Stomach (tissue), 9 donors: ENCODE data around the gene HDAC3. TPM values are rescaled to one million over a fixed set of nuclear protein-coding genes. Genes with fewer than 3 reads are reported as not detected.
"Not testable (repeated sequence)": the region's sequence is repeated elsewhere in the genome, so short reads cannot be mapped to it uniquely, and the experiment has no call there.

Experiments used
- DNase-seq, 2 donors: peaks; one replicate each; pipeline versions ENCODE4 v3.0.0 to v3.0.0-alpha.2; 2013 to 2019
- H3K27ac ChIP-seq, 5 donors: fragments of 200-600 bp in 4 of 5; sonication (generic) in 4 of 5; one replicate each; pipeline ENCODE4 v1.5.1; 2013 to 2019; ENCODE audit warnings: mild to moderate bottlenecking in 1 of 5, moderate library complexity in 1 of 5
- H3K27me3 ChIP-seq, 3 donors: fragments of 200-600 bp; sonication (generic); one replicate each; pipeline ENCODE4 v1.5.1; 2017 to 2019; ENCODE audit warnings: mixed run types in 1 of 3
- H3K36me3 ChIP-seq, 4 donors: fragments of 200-600 bp; sonication (generic); 1 replicate in 3 of 4; 2 replicates in 1 of 4; pipeline ENCODE4 v1.5.1; 2016 to 2019
- H3K4me1 ChIP-seq, 4 donors: fragments of 200-600 bp; sonication (generic); one replicate each; pipeline ENCODE4 v1.5.1; 2016 to 2019
- H3K4me3 ChIP-seq, 4 donors: fragments of 200-600 bp; sonication (generic) in 3 of 4; one replicate each; pipeline ENCODE4 v1.5.1; 2016 to 2019; ENCODE audit warnings: mild to moderate bottlenecking in 1 of 4
- H3K9me3 ChIP-seq, 4 donors: fragments of 200-600 bp; sonication (generic); one replicate each; pipeline ENCODE4 v1.5.1; 2016 to 2019
- CTCF ChIP-seq, 7 experiments: fragments of 450-650 bp in 4 of 7; fragments of 200-600 bp in 3 of 7; sonication (generic) in 3 of 7; IDR thresholded peaks; one replicate each; pipeline ENCODE4 v1.5.1; 2016 to 2019; ENCODE audit warnings: antibody characterized with exemption in 7 of 7, control low read depth in 2 of 7, mild to moderate bottlenecking in 1 of 7
- EP300 ChIP-seq: sonication (generic); formaldehyde crosslinking; IDR thresholded peaks from one replicate; pipeline ENCODE4 v1.6.1; 2017; ENCODE audit warnings: antibody characterized with exemption
- POLR2A ChIP-seq, 4 donors: fragments of 450-650 bp; IDR thresholded peaks; one replicate each; pipeline ENCODE4 v1.6.1; 2016; ENCODE audit warnings: antibody characterized with exemption in 4 of 4, control low read depth in 2 of 4, mild to moderate bottlenecking in 1 of 4, moderate library complexity in 1 of 4
- POLR2AphosphoS5 ChIP-seq, 3 donors: sonication (generic); formaldehyde crosslinking; IDR thresholded peaks; one replicate each; pipeline ENCODE4 v1.6.1; 2016; ENCODE audit warnings: antibody characterized with exemption in 3 of 3
- WGBS, 5 donors: extraction: QIAGEN DNeasy Blood & Tissue Kit in 3 of 5; methylation state at CpG; one replicate each; pipeline versions ENCODE4 v1.1.5 to v1.1.7; 2013 to 2018; 5-methylcytosine and 5-hydroxymethylcytosine counted together
- intact Hi-C: fragments of 100-400 bp; cut with DNase I; formaldehyde crosslinking; loops from one replicate; pipeline ENCODE4 v1.15.1; 2023; ENCODE audit warnings: low total_unique reads
- polyA plus RNA-seq, 3 donors: library from polyadenylated mRNA; stranded (reverse); fragments of 200-250 nt; gene quantifications; one replicate each; pipeline ENCODE4 v1.2.3, GENCODE V29; 2013
- total RNA-seq, 5 donors: library from RNA; depleted of rRNA; stranded (reverse); fragments of >200 nt; gene quantifications; one replicate each; pipeline versions ENCODE4 v1.1.0 to v1.2.3, GENCODE V29; 2014 to 2016
- donor health status: healthy with polysubstance abuse.
- donor health status: Bipolar disorder and iron deficiency.
- donor health status: healthy.

The HDAC3 gene
- total and polyA plus RNA-seq, 8 donors: 34.7 to 64.3 (median 45.4) TPM

GRCh38 chr5:141617682-141618029 is 19.0 kb downstream of the HDAC3 start:
- Histone ChIP-seq H3K4me3 (peak overlapping the region; percentile 86 to 99 (median 91)), H3K36me3 (peaks cover 17 to 29% (median 28%) of the 10 kb centered on the region in 4 donors), H3K27me3 (no peaks in the 10 kb centered on the region), H3K9me3 (no peaks in the 10 kb centered on the region), H3K27ac (peak overlapping the region; percentile 96 to 100 (median 99)), H3K4me1 (peaks cover 35 to 62% (median 49%) of the 10 kb centered on the region in 4 donors)
- intact Hi-C loops: no loop called here
- WGBS, 5 donors: 3 to 11% (median 8%) methylated on average over 9 of the region's 9 CpGs
- DNase-seq: no peak
- TF ChIP-seq POLR2A (IDR thresholded peaks at IDR 0.05) (no peak), POLR2AphosphoS5 (IDR thresholded peaks at IDR 0.05) (no peak), CTCF (IDR thresholded peaks at IDR 0.05) (no peak), EP300 (no peak)

GRCh38 chr5:141617128-141617527 is 19.5 kb downstream of the HDAC3 start:
- Histone ChIP-seq H3K4me1 (peaks cover 35 to 67% (median 54%) of the 10 kb centered on the region in 4 donors), H3K9me3 (no peaks in the 10 kb centered on the region), H3K36me3 (peaks cover 13 to 23% (median 23%) of the 10 kb centered on the region in 4 donors), H3K27ac (peak overlapping the region in 4 of 5 donors; percentile 96 to 99 (median 99)), H3K27me3 (no peaks in the 10 kb centered on the region), H3K4me3 (peak overlapping the region; percentile 86 to 99 (median 91))
- intact Hi-C loops: no loop called here
- 13 to 31% (median 22%) methylated on average over 2 of the region's 2 CpGs for WGBS, 5 donors
- no peak for TF ChIP-seq POLR2A (IDR thresholded peaks at IDR 0.05)
- TF ChIP-seq EP300: no peak
- TF ChIP-seq POLR2AphosphoS5 (IDR thresholded peaks at IDR 0.05): no peak
- TF ChIP-seq CTCF (IDR thresholded peaks at IDR 0.05): no peak
- no peak for DNase-seq

- 28 to 56% (median 43%) methylated on average over 9 of the region's 9 CpGs for WGBS, 5 donors
- peak overlapping the region in 3 of 4 donors; percentile 86 to 99 (median 90) for H3K4me3 ChIP-seq
- TF ChIP-seq POLR2AphosphoS5 (IDR thresholded peaks at IDR 0.05): no peak
- TF ChIP-seq POLR2A (IDR thresholded peaks at IDR 0.05): no peak
- no peak for TF ChIP-seq EP300
- H3K27me3 ChIP-seq: no peaks in the 10 kb centered on the region
- H3K4me1 ChIP-seq: peaks cover 42 to 77% (median 59%) of the 10 kb centered on the region in 4 donors
- intact Hi-C loops: no loop called here
- peak overlapping the region; percentile 55 to 99 (median 99) for H3K27ac ChIP-seq
- peaks cover 5 to 14% (median 13%) of the 10 kb centered on the region in 4 donors for H3K36me3 ChIP-seq
- DNase-seq: no peak
- H3K9me3 ChIP-seq: no peaks in the 10 kb centered on the region
Observed at GRCh38 chr5:141615991-141616720, 20.5 kb downstream of the HDAC3 start.

- peak overlapping the region in 4 of 5 donors; percentile 21 to 48 (median 44) for H3K27ac ChIP-seq
- H3K4me1 ChIP-seq: peaks cover 50 to 98% (median 70%) of the 10 kb centered on the region in 4 donors
- no peaks in the 10 kb centered on the region for H3K9me3 ChIP-seq
- TF ChIP-seq EP300 (no peak), POLR2AphosphoS5 (IDR thresholded peaks at IDR 0.05) (no peak), CTCF (IDR thresholded peaks at IDR 0.05) (no peak), POLR2A (IDR thresholded peaks at IDR 0.05) (no peak)
- H3K4me3 ChIP-seq: no peak overlapping the region
- intact Hi-C loops: no loop called here
- H3K36me3 ChIP-seq: no peaks in the 10 kb centered on the region
- no peaks in the 10 kb centered on the region for H3K27me3 ChIP-seq
- no peak for DNase-seq
Observed at GRCh38 chr5:141613344-141613743, 23.3 kb downstream of the HDAC3 start.

- DNase-seq: no peak
- TF ChIP-seq CTCF (IDR thresholded peaks at IDR 0.05): no peak
- TF ChIP-seq EP300: no peak
- TF ChIP-seq POLR2AphosphoS5 (IDR thresholded peaks at IDR 0.05): no peak
- no peak for TF ChIP-seq POLR2A (IDR thresholded peaks at IDR 0.05)
- Histone ChIP-seq H3K27me3 (no peaks in the 10 kb centered on the region), H3K27ac (peak overlapping the region in 2 of 5 donors; percentile 2 to 30), H3K4me3 (no peak overlapping the region), H3K36me3 (no peaks in the 10 kb centered on the region), H3K4me1 (peaks cover 48 to 98% (median 68%) of the 10 kb centered on the region in 4 donors), H3K9me3 (no peaks in the 10 kb centered on the region)
- WGBS, 5 donors: 68 to 89% (median 85%) methylated on average over 3 of the region's 3 CpGs
- intact Hi-C loops: no loop called here
Observed at GRCh38 chr5:141611289-141611688, 25.4 kb downstream of the HDAC3 start.

- H3K27ac ChIP-seq: peak overlapping the region in 3 of 5 donors; percentile 8 to 78 (median 30)
- H3K4me3 ChIP-seq, H3K36me3 ChIP-seq, H3K9me3 ChIP-seq, intact Hi-C loops, DNase-seq, H3K27me3 ChIP-seq: not testable (repeated sequence)
- H3K4me1 ChIP-seq: peaks cover 42 to 98% (median 69%) of the 10 kb centered on the region in 4 donors
- WGBS, 5 donors: 94 to 98% (median 96%) methylated on average over 7 of the region's 7 CpGs
Observed at GRCh38 chr5:141609921-141610320, 26.7 kb downstream of the HDAC3 start.
